Jurkat, Clone E6-1 (cell line): ENCODE data around the gene DCST2.
A peak's percentile ranks its signal among the peaks of the same experiment; 100 is the strongest.

ENCODE experiments used
- DNase-seq: peaks from one replicate; pipeline ENCODE4 v3.0.0-alpha.2; 2011; ENCODE audit warnings: low read depth, low spot score
- H3K4me3 ChIP-seq: 2 replicates; pipeline ENCODE4 v1.5.1; 2011; ENCODE audit warnings: mild to moderate bottlenecking, low read length, control low read depth, moderate library complexity

Gene DCST2

GRCh38 chr1:155070721-155071569, 37.4 kb upstream of the DCST2 start:
- peak; percentile 67 for DNase-seq
- peak overlapping the region; percentile 26 for H3K4me3 ChIP-seq

- no peak for DNase-seq
Observed at GRCh38 chr1:155070158-155070621, 36.6 kb upstream of the DCST2 start.

GRCh38 chr1:155069551-155070157, 36.1 kb upstream of the DCST2 start:
- no peak overlapping the region for H3K4me3 ChIP-seq
- DNase-seq: no peak

More at GRCh38 chr1:155070158-155070621, 36.6 kb upstream of the DCST2 start:
- peak overlapping the region; percentile 26 for H3K4me3 ChIP-seq

GRCh38 chr1:155068599-155068998, 35.0 kb upstream of the DCST2 start:
- DNase-seq: no peak
- H3K4me3 ChIP-seq: no peak overlapping the region

- no peak for DNase-seq
- H3K4me3 ChIP-seq: no peak overlapping the region
Observed at GRCh38 chr1:155066777-155067176, 33.2 kb upstream of the DCST2 start.

- H3K4me3 ChIP-seq: 0 out of 2 replicates have a peak overlapping the region, but pooled peaks have one; percentile 79
- no peak for DNase-seq
Observed at GRCh38 chr1:155064832-155065429, 31.4 kb upstream of the DCST2 start.

GRCh38 chr1:155064111-155064831, 30.7 kb upstream of the DCST2 start:
- H3K4me3 ChIP-seq: peak overlapping the region; percentile 79
- no peak for DNase-seq

GRCh38 chr1:155063550-155064110, 30.0 kb upstream of the DCST2 start, which contains the start of gene EFNA4:
EFNA4 (plus strand) TSS chr1:155063740; CDS start chr1:155063824, 84 bp downstream.
- peak; percentile 90 for DNase-seq
- peak within 1 kb of the TSS; percentile 79 for H3K4me3 ChIP-seq

GRCh38 chr1:155062702-155063411, 29.3 kb upstream of the DCST2 start:
- peak overlapping the region; percentile 79 for H3K4me3 ChIP-seq
- peak; percentile 64 for DNase-seq

- DNase-seq: no peak
Observed at GRCh38 chr1:155062151-155062686, 28.6 kb upstream of the DCST2 start.

GRCh38 chr1:155061381-155062150, 28.0 kb upstream of the DCST2 start:
- DNase-seq: peak; percentile 95
- H3K4me3 ChIP-seq: peak overlapping the region; percentile 79

More at GRCh38 chr1:155062151-155062686, 28.6 kb upstream of the DCST2 start:
- H3K4me3 ChIP-seq: peak overlapping the region; percentile 79

- H3K4me3 ChIP-seq: no peak overlapping the region
- no peak for DNase-seq
Observed at GRCh38 chr1:155060736-155061135, 27.2 kb upstream of the DCST2 start.

GRCh38 chr1:155057788-155058211, 24.2 kb upstream of the DCST2 start:
- DNase-seq: no peak
- H3K4me3 ChIP-seq: no peak overlapping the region

GRCh38 chr1:155057104-155057503, 23.5 kb upstream of the DCST2 start:
- H3K4me3 ChIP-seq: no peak overlapping the region
- DNase-seq: no peak

- DNase-seq: no peak
- H3K4me3 ChIP-seq: no peak overlapping the region
Observed at GRCh38 chr1:155053531-155054105, 20.0 kb upstream of the DCST2 start.

- H3K4me3 ChIP-seq: no peak overlapping the region
- no peak for DNase-seq
Observed at GRCh38 chr1:155052439-155053395, 19.1 kb upstream of the DCST2 start.
